Mesenchymal stem cell (in vitro differentiated cells and primary cell): Measurements from ENCODE around the gene TNNT3.

Source experiments
- DNase-seq: peaks from one replicate; pipeline ENCODE4 v3.0.0-alpha.2; 2013
- H2AFZ ChIP-seq: one replicate; pipeline ENCODE4 v1.6.1; 2013; ENCODE audit warnings: low read depth, mild to moderate bottlenecking, control low read depth, inconsistent platforms, low read length, moderate library complexity
- H2AK5ac ChIP-seq: 2 replicates; pipeline ENCODE4 v1.6.1; 2013; ENCODE audit warnings: low read length, moderate library complexity, mild to moderate bottlenecking, inconsistent platforms; ENCODE audit not compliant: severe bottlenecking
- H2BK120ac ChIP-seq: one replicate; pipeline ENCODE4 v1.6.1; 2013; ENCODE audit warnings: low read depth, mild to moderate bottlenecking, inconsistent platforms, low read length, moderate library complexity
- H2BK12ac ChIP-seq, 2 experiments: one replicate each; pipeline ENCODE4 v1.6.1; 2013; ENCODE audit warnings: inconsistent platforms in 2 of 2, low read length in 2 of 2, mild to moderate bottlenecking in 2 of 2, moderate library complexity in 2 of 2, control low read depth in 1 of 2
- H2BK15ac ChIP-seq: one replicate; pipeline ENCODE4 v1.6.1; 2013; ENCODE audit warnings: mild to moderate bottlenecking, low read depth, inconsistent platforms; ENCODE audit not compliant: poor library complexity, severe bottlenecking
- H2BK5ac ChIP-seq: 2 replicates; pipeline ENCODE4 v1.6.1; 2013; ENCODE audit warnings: low read depth, mild to moderate bottlenecking, low read length, control low read depth, inconsistent platforms; ENCODE audit not compliant: poor library complexity, severe bottlenecking
- H3K14ac ChIP-seq, 2 experiments: one replicate each; pipeline ENCODE4 v1.6.1; 2013; ENCODE audit warnings: inconsistent platforms in 2 of 2, low read length in 2 of 2, control low read depth in 1 of 2, mild to moderate bottlenecking in 1 of 2, moderate library complexity in 1 of 2
- H3K18ac ChIP-seq, 2 experiments: one replicate each; pipeline ENCODE4 v1.6.1; 2013; ENCODE audit warnings: inconsistent platforms in 2 of 2, low read length in 2 of 2, control low read depth in 1 of 2, low read depth in 1 of 2, mild to moderate bottlenecking in 1 of 2
- H3K23ac ChIP-seq, 2 experiments: one replicate each; pipeline ENCODE4 v1.6.1; 2013; ENCODE audit warnings: inconsistent platforms in 2 of 2, low read length in 2 of 2, mild to moderate bottlenecking in 2 of 2, moderate library complexity in 2 of 2, control low read depth in 1 of 2
- H3K27ac ChIP-seq: 2 replicates; pipeline ENCODE4 v1.5.1; 2013; ENCODE audit warnings: mild to moderate bottlenecking, moderate library complexity, low read length, control low read depth, inconsistent platforms; ENCODE audit not compliant: poor library complexity, severe bottlenecking
- H3K27me3 ChIP-seq, 2 experiments: 2 replicates each; pipeline versions ENCODE4 v1.6.1 to v1.7.0; 2013; ENCODE audit warnings: low read length in 2 of 2, mild to moderate bottlenecking in 2 of 2, moderate library complexity in 2 of 2, control low read depth in 1 of 2, inconsistent platforms in 1 of 2; ENCODE audit not compliant: control insufficient read depth in 1 of 2, insufficient read depth in 1 of 2
- H3K36me3 ChIP-seq, 2 experiments: 2 replicates each; pipeline versions ENCODE4 v1.6.1 to v1.7.0; 2013; ENCODE audit warnings: low read length in 2 of 2, control low read depth in 1 of 2, inconsistent platforms in 1 of 2, low read depth in 1 of 2, mild to moderate bottlenecking in 1 of 2; ENCODE audit not compliant: insufficient read depth in 2 of 2, control insufficient read depth in 1 of 2
- H3K4ac ChIP-seq, 2 experiments: one replicate each; pipeline ENCODE4 v1.6.1; 2013; ENCODE audit warnings: inconsistent platforms in 2 of 2, low read length in 2 of 2, mild to moderate bottlenecking in 2 of 2, moderate library complexity in 2 of 2, control low read depth in 1 of 2, low read depth in 1 of 2
- H3K4me1 ChIP-seq: 2 replicates; pipeline ENCODE4 v1.6.1; 2013; ENCODE audit warnings: low read depth, low read length, control low read depth; ENCODE audit not compliant: control insufficient read depth, insufficient read depth
- H3K4me2 ChIP-seq: 2 replicates; pipeline ENCODE4 v1.6.1; 2013; ENCODE audit warnings: low read length, mild to moderate bottlenecking, inconsistent platforms; ENCODE audit not compliant: poor library complexity, severe bottlenecking
- H3K4me3 ChIP-seq, 2 experiments: 2 replicates each; pipeline versions ENCODE4 v1.5.1 to v1.7.0; 2013; ENCODE audit warnings: low read length in 2 of 2, mild to moderate bottlenecking in 2 of 2, control low read depth in 1 of 2, low read depth in 1 of 2; ENCODE audit not compliant: insufficient read depth in 1 of 2
- H3K79me1 ChIP-seq: replicated peaks from 2 replicates; pipeline ENCODE4 v1.6.1; 2013; ENCODE audit warnings: mild to moderate bottlenecking, control low read depth, low read length, inconsistent platforms; ENCODE audit not compliant: poor library complexity, severe bottlenecking
- H3K9ac ChIP-seq: 2 replicates; pipeline ENCODE4 v1.7.0; 2013; ENCODE audit warnings: mild to moderate bottlenecking, low read length, moderate library complexity
- H3K9me3 ChIP-seq: 2 replicates; pipeline ENCODE4 v1.7.0; 2013; ENCODE audit warnings: mild to moderate bottlenecking, low read length; ENCODE audit not compliant: control insufficient read depth
- H4K8ac ChIP-seq: one replicate; pipeline ENCODE4 v1.6.1; 2013; ENCODE audit warnings: inconsistent platforms, mild to moderate bottlenecking, low read length, moderate library complexity
- H4K91ac ChIP-seq: one replicate; pipeline ENCODE4 v1.6.1; 2013; ENCODE audit warnings: mild to moderate bottlenecking, low read length, inconsistent platforms
- WGBS: methylation state at CpG from one replicate; pipeline ENCODE4 v1.1.7; 2013; ENCODE audit warnings: mixed read lengths; 5-methylcytosine and 5-hydroxymethylcytosine counted together

TNNT3 gene

GRCh38 chr11:1888811-1889210 lies 30.7 kb upstream of the TNNT3 start:
- H3K4me3 ChIP-seq, result no peak overlapping the region
- H3K18ac ChIP-seq, result no peak overlapping the region
- DNase-seq, result no peak
- no peak overlapping the region for H4K8ac ChIP-seq
- no peak overlapping the region for H2BK15ac ChIP-seq
- H3K4ac ChIP-seq, result no peak overlapping the region
- H3K36me3 ChIP-seq, result peaks cover 11 to 59% of the 10 kb centered on the region in 2 experiments
- H2BK12ac ChIP-seq, result no peak overlapping the region
- H3K14ac ChIP-seq, result peak overlapping the region in 1 of 2 experiments; percentile 42
- no peak overlapping the region for H2BK120ac ChIP-seq
- H3K4me2 ChIP-seq, result no peak overlapping the region
- no peak overlapping the region for H3K9ac ChIP-seq
- WGBS, result 90% methylated on average over 6 of the region's 6 CpGs
- H4K91ac ChIP-seq, result no peak overlapping the region
- H3K4me1 ChIP-seq, result no peaks in the 10 kb centered on the region
- H3K27me3 ChIP-seq, result no peaks in the 10 kb centered on the region
- H3K23ac ChIP-seq, result no peak overlapping the region
- H3K27ac ChIP-seq, result no peak overlapping the region
- no peak overlapping the region for H2AFZ ChIP-seq
- no peaks in the 10 kb centered on the region for H3K79me1 ChIP-seq
- no peaks in the 10 kb centered on the region for H3K9me3 ChIP-seq
- H2AK5ac ChIP-seq, result no peak overlapping the region
- H2BK5ac ChIP-seq, result no peak overlapping the region

GRCh38 chr11:1889224-1889930 lies 30.1 kb upstream of the TNNT3 start:
- no peaks in the 10 kb centered on the region for H3K4me1 ChIP-seq
- H3K9ac ChIP-seq, result no peak overlapping the region
- no peak overlapping the region for H3K4me2 ChIP-seq
- WGBS, result 95% methylated on average over 28 of the region's 34 CpGs
- H2BK120ac ChIP-seq, result no peak overlapping the region
- no peak overlapping the region for H3K27ac ChIP-seq
- peaks cover 9 to 53% of the 10 kb centered on the region in 2 experiments for H3K36me3 ChIP-seq
- DNase-seq, result no peak
- H4K91ac ChIP-seq, result no peak overlapping the region
- H3K9me3 ChIP-seq, result no peaks in the 10 kb centered on the region
- H2BK15ac ChIP-seq, result no peak overlapping the region
- H3K4me3 ChIP-seq, result no peak overlapping the region
- no peak overlapping the region for H3K23ac ChIP-seq
- H2AK5ac ChIP-seq, result no peak overlapping the region
- no peak overlapping the region for H3K14ac ChIP-seq
- no peaks in the 10 kb centered on the region for H3K79me1 ChIP-seq
- H2BK5ac ChIP-seq, result no peak overlapping the region
- no peak overlapping the region for H2BK12ac ChIP-seq
- H3K4ac ChIP-seq, result no peak overlapping the region
- H3K27me3 ChIP-seq, result no peaks in the 10 kb centered on the region
- no peak overlapping the region for H3K18ac ChIP-seq
- no peak overlapping the region for H2AFZ ChIP-seq
- no peak overlapping the region for H4K8ac ChIP-seq

- H3K4ac ChIP-seq, result no peak overlapping the region
- H2BK120ac ChIP-seq, result no peak overlapping the region
- no peak overlapping the region for H2BK5ac ChIP-seq
- H3K9me3 ChIP-seq, result no peaks in the 10 kb centered on the region
- no peak overlapping the region for H2BK15ac ChIP-seq
- no peak overlapping the region for H4K8ac ChIP-seq
- H3K36me3 ChIP-seq, result peaks cover 7 to 45% of the 10 kb centered on the region in 2 experiments
- H4K91ac ChIP-seq, result no peak overlapping the region
- no peak overlapping the region for H2AK5ac ChIP-seq
- no peak overlapping the region for H2AFZ ChIP-seq
- WGBS, result 92% methylated on average over 33 of the region's 33 CpGs
- no peak overlapping the region for H3K9ac ChIP-seq
- no peaks in the 10 kb centered on the region for H3K4me1 ChIP-seq
- no peak overlapping the region for H3K14ac ChIP-seq
- no peak overlapping the region for H3K18ac ChIP-seq
- no peak overlapping the region for H3K4me2 ChIP-seq
- H3K23ac ChIP-seq, result no peak overlapping the region
- no peak for DNase-seq
- H2BK12ac ChIP-seq, result no peak overlapping the region
- no peaks in the 10 kb centered on the region for H3K79me1 ChIP-seq
- H3K27ac ChIP-seq, result no peak overlapping the region
- no peak overlapping the region for H3K4me3 ChIP-seq
- no peaks in the 10 kb centered on the region for H3K27me3 ChIP-seq
Observed at GRCh38 chr11:1889941-1890855, 29.3 kb upstream of the TNNT3 start.
